Measurements from ENCODE around the gene PRPS1L1. TPM values are rescaled to one million over a fixed set of nuclear protein-coding genes. Genes with fewer than 3 reads are reported as not detected.

Gene PRPS1L1
- polyA plus RNA-seq, 3 donors: not detected

- Mint-ChIP-seq H3K9me3 (peaks cover 0 to under 1% (median 0%) of the 10 kb centered on the region in 7 donors), H3K27me3 (ENCODE audit: low read depth in 3 of 3) (no peaks in the 10 kb centered on the region), H3K4me1 (peaks cover 12% of the 10 kb centered on the region), H3K4me3 (no peak overlapping the region), H3K27ac (no peak overlapping the region), H3K36me3 (no peaks in the 10 kb centered on the region)
- Histone ChIP-seq H3K27ac (ENCODE audit: low read depth in 1 of 2, low read length in 2 of 2) (no peak overlapping the region), H3K4me3 (replicated peaks in 1 of 3; ENCODE audit: low read depth in 2 of 3, low read length in 3 of 3) (no peak overlapping the region), H3K36me3 (replicated peaks in 1 of 2; ENCODE audit: control insufficient read depth in 1 of 2, insufficient read depth in 2 of 2, low read length in 2 of 2) (no peaks in the 10 kb centered on the region), H2AFZ (ENCODE audit: insufficient read depth, low read depth, low read length, poor library complexity, severe bottlenecking) (no peak overlapping the region), H3K9me3 (replicated peaks in 1 of 2; ENCODE audit: control insufficient read depth in 1 of 2, insufficient read depth in 1 of 2, low read length in 2 of 2) (no peaks in the 10 kb centered on the region), H4K20me1 (ENCODE audit: insufficient read depth, low read length) (no peaks in the 10 kb centered on the region), H3K4me1 (ENCODE audit: control insufficient read depth in 1 of 2, insufficient read depth in 2 of 2, low read length in 2 of 2) (peaks cover 7 to 13% of the 10 kb centered on the region in 2 donors), H3K79me2 (ENCODE audit: insufficient read depth, low read length) (no peaks in the 10 kb centered on the region), H3K9ac (ENCODE audit: insufficient read depth, low read length, poor library complexity, severe bottlenecking) (no peak overlapping the region), H3K27me3 (ENCODE audit: control insufficient read depth in 2 of 2, insufficient read depth in 2 of 2, low read length in 2 of 2) (no peaks in the 10 kb centered on the region), H3K4me2 (replicated peaks; ENCODE audit: extremely low read depth, low read length, poor library complexity, severe bottlenecking) (no peak overlapping the region)
- no peak for TF ChIP-seq CTCF (IDR thresholded peaks at IDR 0.05)
- intact Hi-C loops (cut with micrococcal nuclease): no loop called here
- 92% methylated on average over 5 of the region's 6 CpGs for WGBS (ENCODE audit: insufficient coverage)
- no peak for DNase-seq
Measured at GRCh38 chr7:17988141-17988540, 39.5 kb downstream of the PRPS1L1 start.

GRCh38 chr7:17986851-17987250, 40.8 kb downstream of the PRPS1L1 start:
- H4K20me1 ChIP-seq (ENCODE audit: insufficient read depth, low read length): no peaks in the 10 kb centered on the region
- peaks cover 7 to 14% of the 10 kb centered on the region in 2 donors for H3K4me1 ChIP-seq (ENCODE audit: control insufficient read depth in 1 of 2, insufficient read depth in 2 of 2, low read length in 2 of 2)
- H3K4me3 ChIP-seq (replicated peaks in 1 of 3; ENCODE audit: low read depth in 2 of 3, low read length in 3 of 3): no peak overlapping the region
- intact Hi-C loops (cut with micrococcal nuclease): no loop called here
- DNase-seq: no peak
- no peak for TF ChIP-seq CTCF (IDR thresholded peaks at IDR 0.05)
- no peak overlapping the region for H2AFZ ChIP-seq (ENCODE audit: insufficient read depth, low read depth, low read length, poor library complexity, severe bottlenecking)
- Mint-ChIP-seq H3K4me1 (peaks cover 12% of the 10 kb centered on the region), H3K36me3 (no peaks in the 10 kb centered on the region), H3K27me3 (ENCODE audit: low read depth in 3 of 3) (no peaks in the 10 kb centered on the region), H3K9me3 (peaks cover 0 to 9% (median 0%) of the 10 kb centered on the region in 7 donors), H3K4me3 (no peak overlapping the region), H3K27ac (no peak overlapping the region)
- H3K27me3 ChIP-seq (ENCODE audit: control insufficient read depth in 2 of 2, insufficient read depth in 2 of 2, low read length in 2 of 2): no peaks in the 10 kb centered on the region
- H3K4me2 ChIP-seq (replicated peaks; ENCODE audit: extremely low read depth, low read length, poor library complexity, severe bottlenecking): no peak overlapping the region
- H3K79me2 ChIP-seq (ENCODE audit: insufficient read depth, low read length): no peaks in the 10 kb centered on the region
- no peaks in the 10 kb centered on the region for H3K36me3 ChIP-seq (replicated peaks in 1 of 2; ENCODE audit: control insufficient read depth in 1 of 2, insufficient read depth in 2 of 2, low read length in 2 of 2)
- H3K27ac ChIP-seq (ENCODE audit: low read depth in 1 of 2, low read length in 2 of 2): no peak overlapping the region
- no peak overlapping the region for H3K9ac ChIP-seq (ENCODE audit: insufficient read depth, low read length, poor library complexity, severe bottlenecking)
- WGBS (ENCODE audit: insufficient coverage): 100% methylated on average over 1 of the region's 1 CpG
- no peaks in the 10 kb centered on the region for H3K9me3 ChIP-seq (replicated peaks in 1 of 2; ENCODE audit: control insufficient read depth in 1 of 2, insufficient read depth in 1 of 2, low read length in 2 of 2)
